HG03354 (cell line): Measurements from ENCODE around the gene CGB8.
"Not testable (repeated sequence)": the region's sequence is repeated elsewhere in the genome, so short reads cannot be mapped to it uniquely, and the experiment has no call there.

Experiments used
- ATAC-seq: cut with Tn5 transposase; IDR thresholded peaks from one replicate; pipeline ENCODE4 v1.9.1; 2021; ENCODE audit warnings: mild to moderate bottlenecking; ENCODE audit not compliant: unreplicated experiment, poor library complexity, severe bottlenecking

The CGB8 gene

GRCh38 chr19:49065905-49066512 lies 17.1 kb upstream of the CGB8 start:
- ATAC-seq, result no peak

DNA sequence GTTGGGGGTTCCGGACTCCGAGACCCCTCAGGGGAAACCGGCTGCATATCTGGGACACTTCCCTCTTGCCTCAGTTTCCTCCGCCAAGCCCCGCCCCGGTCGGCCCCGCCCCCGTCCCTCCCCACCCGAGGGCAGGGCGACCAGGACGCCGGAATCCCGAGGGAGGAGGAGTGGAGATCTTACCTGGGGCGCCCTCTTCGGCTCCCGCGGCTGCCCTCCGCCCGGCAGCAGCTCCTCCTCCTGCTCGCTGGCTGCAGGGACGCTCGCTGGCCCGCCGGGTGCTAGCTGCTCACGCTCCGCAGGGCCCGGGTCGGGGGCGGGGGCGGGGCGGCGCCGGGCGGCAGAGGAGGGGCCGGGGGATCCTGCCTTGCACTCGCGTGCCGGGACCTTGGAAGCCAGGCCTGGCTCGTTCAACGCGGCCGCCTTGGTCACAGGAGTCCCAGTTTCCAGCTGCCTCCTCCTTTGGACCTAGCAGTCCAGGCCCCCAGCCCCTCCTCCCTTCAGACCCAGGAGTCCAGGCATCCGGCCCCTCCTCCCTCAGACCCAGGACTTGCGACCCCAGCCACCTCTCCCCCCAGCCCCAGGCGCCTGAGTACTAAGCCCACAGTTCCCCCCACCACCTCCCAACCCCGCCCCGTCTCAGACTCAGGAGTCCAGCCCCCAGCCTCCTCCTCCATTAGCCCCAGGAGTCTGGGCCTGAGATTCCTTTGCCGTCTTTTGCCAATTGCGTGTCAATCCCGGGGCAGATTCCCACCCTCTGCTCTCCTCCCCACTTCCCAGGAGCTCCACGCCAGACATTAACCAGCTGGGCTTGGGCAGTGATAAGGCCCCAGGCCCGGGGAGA lies 16.1 kb upstream of the CGB8 start, which contains the start of gene NTF4:
Gene NTF4 (minus strand): TSS at position 51 of the 844 bp plus-strand sequence. CDS start 2,821 bp downstream, outside the sequence.
- ATAC-seq, result no peak

- no peak for ATAC-seq
Observed at GRCh38 chr19:49064029-49064629, 15.2 kb upstream of the CGB8 start.

DNA sequence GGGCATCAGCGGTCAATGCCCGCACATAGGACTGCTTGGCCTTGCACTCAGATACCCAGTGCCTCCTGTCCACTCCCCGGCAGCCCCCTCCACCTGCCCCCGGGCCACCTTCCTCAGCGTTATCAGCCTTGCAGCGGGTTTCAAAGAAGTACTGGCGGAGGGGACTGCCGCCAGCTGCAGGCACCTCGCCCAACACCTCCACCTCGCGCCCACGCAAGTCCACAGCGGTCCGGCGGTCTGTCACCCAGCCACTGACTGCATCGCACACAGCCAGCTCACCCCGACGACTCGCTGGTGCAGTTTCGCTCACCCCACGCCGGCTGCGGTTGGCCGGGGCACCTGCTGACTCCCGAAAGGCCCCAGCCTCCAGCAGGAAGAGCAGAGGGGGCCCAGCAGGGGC lies 12.5 kb upstream of the CGB8 start:
- ATAC-seq, result no peak

GRCh38 chr19:49061000-49061399 lies 12.1 kb upstream of the CGB8 start:
- no peak for ATAC-seq

DNA sequence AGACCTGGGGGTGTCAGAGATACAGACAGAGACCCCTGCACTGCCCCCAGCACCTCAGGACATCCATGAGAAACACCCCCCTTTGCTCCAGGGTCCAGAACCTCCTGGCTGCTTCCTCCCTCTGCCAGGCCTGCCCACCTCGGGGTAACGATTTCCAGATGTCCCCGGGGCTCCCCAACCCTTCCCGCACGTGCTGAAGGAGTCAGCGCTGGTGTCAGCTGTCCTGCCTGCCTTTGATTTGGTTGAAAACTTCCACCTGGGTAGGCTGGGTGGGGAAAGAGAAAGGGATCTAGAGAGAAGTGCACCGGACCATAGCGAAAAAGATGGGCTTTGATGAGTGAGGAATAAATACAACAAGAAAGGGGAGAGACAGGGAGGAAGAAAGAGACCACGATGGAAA lies 10.1 kb upstream of the CGB8 start:
- ATAC-seq, result no peak

- no peak for ATAC-seq
Observed at GRCh38 chr19:49058562-49058961, 9.7 kb upstream of the CGB8 start.

GRCh38 chr19:49057636-49058234 lies 8.8 kb upstream of the CGB8 start, which contains the start of gene CGB7:
Gene CGB7, minus strand, starts transcription at chr19:49057749. Its CDS starts 2,374 bp downstream, at chr19:49055375.
- no peak for ATAC-seq

- not testable (repeated sequence) for ATAC-seq
Observed at GRCh38 chr19:49056902-49057596, 8.1 kb upstream of the CGB8 start.

- ATAC-seq, result no peak
Observed at GRCh38 chr19:49056101-49056901, 7.4 kb upstream of the CGB8 start.

DNA sequence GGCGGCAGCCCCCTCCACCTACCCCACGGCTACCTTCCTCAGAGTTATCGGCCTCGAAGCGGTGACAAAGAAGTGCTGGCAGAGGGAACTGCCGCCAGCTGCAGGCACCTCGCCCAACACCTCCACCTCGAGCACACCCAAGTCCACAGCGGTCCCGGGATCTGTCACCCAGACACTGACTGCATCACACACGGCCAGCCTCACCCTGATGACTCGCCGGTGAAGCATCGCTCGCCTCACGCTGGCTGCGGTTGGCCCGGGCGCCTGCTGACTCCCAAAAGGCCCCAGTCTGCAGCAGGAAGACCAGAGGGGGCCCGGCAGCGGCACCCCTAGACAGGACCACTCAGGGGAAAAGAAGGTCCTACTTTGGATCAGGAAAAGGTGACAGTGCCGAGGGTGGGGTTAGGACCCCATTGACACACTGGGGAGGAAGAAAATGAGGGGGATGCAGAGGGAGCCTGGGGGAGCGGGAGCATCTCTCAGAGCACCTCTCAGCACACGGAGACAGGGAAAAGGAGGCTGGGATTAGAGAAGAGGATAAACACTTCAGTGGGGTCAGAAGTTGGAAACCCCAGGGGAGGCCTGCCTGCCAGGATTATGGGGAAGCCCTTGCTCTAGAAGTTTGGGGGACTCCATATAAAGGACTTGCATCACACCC lies 1.6 kb upstream of the CGB8 start:
- ATAC-seq, result not testable (repeated sequence)

GRCh38 chr19:49049834-49050233 lies 923 bp upstream of the CGB8 start:
- not testable (repeated sequence) for ATAC-seq

GRCh38 chr19:49043548-49043947 lies 5.4 kb downstream of the CGB8 start, which contains the start of gene CGB5:
Gene CGB5, plus strand, starts transcription at chr19:49043848. Its CDS starts 362 bp downstream, at chr19:49044210.
- ATAC-seq, result not testable (repeated sequence)

DNA sequence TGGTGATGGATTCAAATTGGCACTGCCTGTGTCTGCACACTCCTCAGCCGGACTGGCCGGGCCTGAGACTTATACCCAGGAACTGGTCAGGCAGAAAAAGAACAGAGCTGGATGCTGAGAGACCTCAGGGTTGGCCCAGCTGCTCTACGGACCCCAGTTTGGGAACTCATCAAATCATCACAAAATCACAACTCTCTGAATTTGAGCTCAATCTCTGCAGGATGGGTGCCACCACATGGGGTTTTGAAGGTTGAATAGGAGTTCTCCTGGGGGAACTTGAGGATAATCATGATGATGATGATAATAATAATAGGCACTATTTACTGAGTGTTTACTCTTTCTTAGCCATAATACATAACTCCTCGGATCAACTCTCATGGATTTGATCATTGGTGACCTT lies 6.2 kb downstream of the CGB8 start:
- not testable (repeated sequence) for ATAC-seq

- ATAC-seq, result no peak
Observed at GRCh38 chr19:49042177-49042576, 6.7 kb downstream of the CGB8 start.

- not testable (repeated sequence) for ATAC-seq
Observed at GRCh38 chr19:49039736-49040135, 9.2 kb downstream of the CGB8 start.

DNA sequence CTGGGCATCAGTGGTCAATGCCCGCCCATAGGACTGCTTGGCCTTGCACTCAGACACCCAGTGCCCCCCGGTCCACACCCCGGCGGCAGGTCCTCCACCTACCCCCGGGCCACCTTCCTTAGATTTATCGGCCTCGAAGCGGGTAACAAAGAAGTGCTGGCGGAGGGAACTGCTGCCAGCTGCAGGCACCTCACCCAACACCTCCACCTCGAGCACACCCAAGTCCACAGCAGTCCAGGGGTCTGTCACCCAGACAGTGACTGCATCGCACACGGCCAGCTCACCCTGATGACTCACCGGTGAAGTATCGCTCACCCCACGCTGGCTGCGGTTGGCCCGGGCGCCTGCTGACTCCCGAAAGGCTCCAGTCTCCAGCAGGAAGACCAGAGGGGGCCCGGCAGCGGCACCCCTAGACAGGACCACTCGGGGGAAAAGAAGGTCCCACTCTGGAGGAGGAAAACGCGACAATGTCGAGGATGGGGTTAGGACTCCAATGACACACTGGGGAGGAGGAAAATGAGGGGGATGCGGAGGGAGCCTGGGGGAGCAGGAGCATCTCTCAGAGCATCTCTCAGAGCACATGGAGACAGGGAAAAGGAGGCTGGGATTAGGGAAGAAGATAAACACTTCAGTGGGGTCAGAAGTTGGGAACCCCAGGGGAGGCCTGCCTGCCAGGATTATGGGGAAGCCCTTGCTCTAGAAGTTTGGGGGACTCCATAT lies 10.2 kb downstream of the CGB8 start:
- ATAC-seq, result not testable (repeated sequence)

DNA sequence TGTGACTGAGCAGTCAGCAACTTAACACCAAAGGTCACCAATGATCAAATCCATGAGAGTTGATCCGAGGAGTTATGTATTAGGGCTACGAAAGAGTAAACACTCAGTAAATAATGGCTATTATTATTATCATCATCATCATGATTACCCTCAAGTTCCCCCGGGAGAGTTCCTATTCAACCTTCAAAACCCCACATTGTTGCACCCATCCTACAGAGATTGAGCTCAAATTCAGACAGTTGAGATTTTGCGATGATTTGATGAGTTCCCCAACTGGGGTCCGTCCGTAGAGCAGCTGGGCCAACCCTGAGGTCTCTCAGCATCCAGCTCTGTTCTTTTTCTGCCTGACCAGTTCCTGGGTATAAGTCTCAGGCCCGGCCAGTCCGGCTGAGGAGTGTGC lies 10.8 kb downstream of the CGB8 start:
- ATAC-seq, result not testable (repeated sequence)
